ENCODE results near the gene SMIM45.

SMIM45 gene

GRCh38 chr22:41939981-41940831 lies 11.7 kb upstream of the SMIM45 start (continued):
- peak; percentile 59 to 78; a peak in 3 of 4 replicates for TF ChIP-seq BHLHE40 (IDR thresholded peaks at IDR 0.05; ENCODE audit: borderline replicate concordance in 1 of 2, low read depth in 2 of 2, low read length in 1 of 2)
- no peak for TF ChIP-seq ATF3 (IDR thresholded peaks at IDR 0.05; ENCODE audit: borderline replicate concordance, extremely low read depth, low read depth, low read length)
- TF ChIP-seq ATF7 (IDR thresholded peaks at IDR 0.05; ENCODE audit: low read depth) = peak; percentile 98
- TF ChIP-seq, protein P1, sequence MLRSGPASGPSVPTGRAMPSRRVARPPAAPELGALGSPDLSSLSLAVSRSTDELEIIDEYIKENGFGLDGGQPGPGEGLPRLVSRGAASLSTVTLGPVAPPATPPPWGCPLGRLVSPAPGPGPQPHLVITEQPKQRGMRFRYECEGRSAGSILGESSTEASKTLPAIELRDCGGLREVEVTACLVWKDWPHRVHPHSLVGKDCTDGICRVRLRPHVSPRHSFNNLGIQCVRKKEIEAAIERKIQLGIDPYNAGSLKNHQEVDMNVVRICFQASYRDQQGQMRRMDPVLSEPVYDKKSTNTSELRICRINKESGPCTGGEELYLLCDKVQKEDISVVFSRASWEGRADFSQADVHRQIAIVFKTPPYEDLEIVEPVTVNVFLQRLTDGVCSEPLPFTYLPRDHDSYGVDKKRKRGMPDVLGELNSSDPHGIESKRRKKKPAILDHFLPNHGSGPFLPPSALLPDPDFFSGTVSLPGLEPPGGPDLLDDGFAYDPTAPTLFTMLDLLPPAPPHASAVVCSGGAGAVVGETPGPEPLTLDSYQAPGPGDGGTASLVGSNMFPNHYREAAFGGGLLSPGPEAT (IDR thresholded peaks at IDR 0.05; ENCODE audit: low read depth) = peak; percentile 100
- TF ChIP-seq, protein P2, sequence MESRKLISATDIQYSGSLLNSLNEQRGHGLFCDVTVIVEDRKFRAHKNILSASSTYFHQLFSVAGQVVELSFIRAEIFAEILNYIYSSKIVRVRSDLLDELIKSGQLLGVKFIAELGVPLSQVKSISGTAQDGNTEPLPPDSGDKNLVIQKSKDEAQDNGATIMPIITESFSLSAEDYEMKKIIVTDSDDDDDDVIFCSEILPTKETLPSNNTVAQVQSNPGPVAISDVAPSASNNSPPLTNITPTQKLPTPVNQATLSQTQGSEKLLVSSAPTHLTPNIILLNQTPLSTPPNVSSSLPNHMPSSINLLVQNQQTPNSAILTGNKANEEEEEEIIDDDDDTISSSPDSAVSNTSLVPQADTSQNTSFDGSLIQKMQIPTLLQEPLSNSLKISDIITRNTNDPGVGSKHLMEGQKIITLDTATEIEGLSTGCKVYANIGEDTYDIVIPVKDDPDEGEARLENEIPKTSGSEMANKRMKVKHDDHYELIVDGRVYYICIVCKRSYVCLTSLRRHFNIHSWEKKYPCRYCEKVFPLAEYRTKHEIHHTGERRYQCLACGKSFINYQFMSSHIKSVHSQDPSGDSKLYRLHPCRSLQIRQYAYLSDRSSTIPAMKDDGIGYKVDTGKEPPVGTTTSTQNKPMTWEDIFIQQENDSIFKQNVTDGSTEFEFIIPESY (IDR thresholded peaks at IDR 0.05) = no peak
- TF ChIP-seq, protein P3, sequence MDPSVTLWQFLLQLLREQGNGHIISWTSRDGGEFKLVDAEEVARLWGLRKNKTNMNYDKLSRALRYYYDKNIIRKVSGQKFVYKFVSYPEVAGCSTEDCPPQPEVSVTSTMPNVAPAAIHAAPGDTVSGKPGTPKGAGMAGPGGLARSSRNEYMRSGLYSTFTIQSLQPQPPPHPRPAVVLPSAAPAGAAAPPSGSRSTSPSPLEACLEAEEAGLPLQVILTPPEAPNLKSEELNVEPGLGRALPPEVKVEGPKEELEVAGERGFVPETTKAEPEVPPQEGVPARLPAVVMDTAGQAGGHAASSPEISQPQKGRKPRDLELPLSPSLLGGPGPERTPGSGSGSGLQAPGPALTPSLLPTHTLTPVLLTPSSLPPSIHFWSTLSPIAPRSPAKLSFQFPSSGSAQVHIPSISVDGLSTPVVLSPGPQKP (IDR thresholded peaks at IDR 0.05; ENCODE audit: low read depth, low read length) = peak; percentile 32; the same call in 1 of the 2 replicates
- TF ChIP-seq, protein P4, sequence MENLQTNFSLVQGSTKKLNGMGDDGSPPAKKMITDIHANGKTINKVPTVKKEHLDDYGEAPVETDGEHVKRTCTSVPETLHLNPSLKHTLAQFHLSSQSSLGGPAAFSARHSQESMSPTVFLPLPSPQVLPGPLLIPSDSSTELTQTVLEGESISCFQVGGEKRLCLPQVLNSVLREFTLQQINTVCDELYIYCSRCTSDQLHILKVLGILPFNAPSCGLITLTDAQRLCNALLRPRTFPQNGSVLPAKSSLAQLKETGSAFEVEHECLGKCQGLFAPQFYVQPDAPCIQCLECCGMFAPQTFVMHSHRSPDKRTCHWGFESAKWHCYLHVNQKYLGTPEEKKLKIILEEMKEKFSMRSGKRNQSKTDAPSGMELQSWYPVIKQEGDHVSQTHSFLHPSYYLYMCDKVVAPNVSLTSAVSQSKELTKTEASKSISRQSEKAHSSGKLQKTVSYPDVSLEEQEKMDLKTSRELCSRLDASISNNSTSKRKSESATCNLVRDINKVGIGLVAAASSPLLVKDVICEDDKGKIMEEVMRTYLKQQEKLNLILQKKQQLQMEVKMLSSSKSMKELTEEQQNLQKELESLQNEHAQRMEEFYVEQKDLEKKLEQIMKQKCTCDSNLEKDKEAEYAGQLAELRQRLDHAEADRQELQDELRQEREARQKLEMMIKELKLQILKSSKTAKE (IDR thresholded peaks at IDR 0.05; ENCODE audit: low read depth, poor library complexity, severe bottlenecking) = peak; percentile 80
- TF ChIP-seq IRF5 (IDR thresholded peaks at IDR 0.05; ENCODE audit: borderline replicate concordance) = no peak
- TF ChIP-seq, protein P5, sequence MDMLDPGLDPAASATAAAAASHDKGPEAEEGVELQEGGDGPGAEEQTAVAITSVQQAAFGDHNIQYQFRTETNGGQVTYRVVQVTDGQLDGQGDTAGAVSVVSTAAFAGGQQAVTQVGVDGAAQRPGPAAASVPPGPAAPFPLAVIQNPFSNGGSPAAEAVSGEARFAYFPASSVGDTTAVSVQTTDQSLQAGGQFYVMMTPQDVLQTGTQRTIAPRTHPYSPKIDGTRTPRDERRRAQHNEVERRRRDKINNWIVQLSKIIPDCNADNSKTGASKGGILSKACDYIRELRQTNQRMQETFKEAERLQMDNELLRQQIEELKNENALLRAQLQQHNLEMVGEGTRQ (IDR thresholded peaks at IDR 0.05; ENCODE audit: borderline replicate concordance, low read depth, low read length) = peak; percentile 54
- TF ChIP-seq, protein P6, sequence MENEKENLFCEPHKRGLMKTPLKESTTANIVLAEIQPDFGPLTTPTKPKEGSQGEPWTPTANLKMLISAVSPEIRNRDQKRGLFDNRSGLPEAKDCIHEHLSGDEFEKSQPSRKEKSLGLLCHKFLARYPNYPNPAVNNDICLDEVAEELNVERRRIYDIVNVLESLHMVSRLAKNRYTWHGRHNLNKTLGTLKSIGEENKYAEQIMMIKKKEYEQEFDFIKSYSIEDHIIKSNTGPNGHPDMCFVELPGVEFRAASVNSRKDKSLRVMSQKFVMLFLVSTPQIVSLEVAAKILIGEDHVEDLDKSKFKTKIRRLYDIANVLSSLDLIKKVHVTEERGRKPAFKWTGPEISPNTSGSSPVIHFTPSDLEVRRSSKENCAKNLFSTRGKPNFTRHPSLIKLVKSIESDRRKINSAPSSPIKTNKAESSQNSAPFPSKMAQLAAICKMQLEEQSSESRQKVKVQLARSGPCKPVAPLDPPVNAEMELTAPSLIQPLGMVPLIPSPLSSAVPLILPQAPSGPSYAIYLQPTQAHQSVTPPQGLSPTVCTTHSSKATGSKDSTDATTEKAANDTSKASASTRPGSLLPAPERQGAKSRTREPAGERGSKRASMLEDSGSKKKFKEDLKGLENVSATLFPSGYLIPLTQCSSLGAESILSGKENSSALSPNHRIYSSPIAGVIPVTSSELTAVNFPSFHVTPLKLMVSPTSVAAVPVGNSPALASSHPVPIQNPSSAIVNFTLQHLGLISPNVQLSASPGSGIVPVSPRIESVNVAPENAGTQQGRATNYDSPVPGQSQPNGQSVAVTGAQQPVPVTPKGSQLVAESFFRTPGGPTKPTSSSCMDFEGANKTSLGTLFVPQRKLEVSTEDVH (IDR thresholded peaks at IDR 0.05; ENCODE audit: low read depth, partially characterized antibody) = peak; percentile 34
- peak; percentile 66 for TF ChIP-seq MYC (IDR thresholded peaks at IDR 0.05; ENCODE audit: insufficient read depth, insufficient read length, insufficient replicate concordance, low read length, severe bottlenecking)
- TF ChIP-seq POLR2AphosphoS2 (IDR thresholded peaks at IDR 0.05; ENCODE audit: low read depth, low read length) = peak; percentile 96
- peak; percentile 10; the same call in 1 of the 2 replicates for TF ChIP-seq IRF4 (IDR thresholded peaks at IDR 0.05; ENCODE audit: low read depth, low read length)
